Epithelial cell of proximal tubule (primary cell): ENCODE results near the gene ABCE1. TPM values are rescaled to one million over a fixed set of nuclear protein-coding genes. Genes with fewer than 3 reads are reported as not detected.

Source experiments
- DNase-seq: peaks from one replicate; pipeline ENCODE4 v3.0.0-alpha.2; 2011; ENCODE audit warnings: low read depth
- H3K4me3 ChIP-seq: 2 replicates; pipeline ENCODE4 v1.5.1; 2011; ENCODE audit warnings: low read depth, mild to moderate bottlenecking, low read length
- CTCF ChIP-seq: conservative IDR thresholded peaks from 2 replicates; pipeline ENCODE4 v1.5.1; 2012; ENCODE audit warnings: low read depth, mild to moderate bottlenecking, low read length
- total RNA-seq: library from RNA; depleted of rRNA; stranded (reverse); fragments of >200 nt; gene quantifications from 2 replicates; pipeline ENCODE4 v1.2.3, GENCODE V29; 2015

ABCE1 gene
- total RNA-seq, 1 donor from 2014 or later: 105 TPM

- DNase-seq: no peak
- no peak overlapping the region for H3K4me3 ChIP-seq
Measured at GRCh38 chr4:145102619-145103018, 4.5 kb downstream of the ABCE1 start.

GRCh38 chr4:145103496-145103895, 5.4 kb downstream of the ABCE1 start:
- TF ChIP-seq CTCF: no peak
- DNase-seq: no peak
- H3K4me3 ChIP-seq: no peak overlapping the region

More at GRCh38 chr4:145102619-145103018, 4.5 kb downstream of the ABCE1 start:
- TF ChIP-seq CTCF: no peak

GRCh38 chr4:145107126-145107525, 9.0 kb downstream of the ABCE1 start:
- H3K4me3 ChIP-seq: no peak overlapping the region
- no peak for TF ChIP-seq CTCF
- DNase-seq: no peak

GRCh38 chr4:145108128-145108527, 10.0 kb downstream of the ABCE1 start:
- H3K4me3 ChIP-seq: no peak overlapping the region
- TF ChIP-seq CTCF: no peak
- no peak for DNase-seq

GRCh38 chr4:145125396-145125795, 27.3 kb downstream of the ABCE1 start:
- no peak for TF ChIP-seq CTCF
- no peak for DNase-seq
- no peak overlapping the region for H3K4me3 ChIP-seq

- no peak for TF ChIP-seq CTCF
- DNase-seq: no peak
- no peak overlapping the region for H3K4me3 ChIP-seq
Measured at GRCh38 chr4:145130130-145130529, 32.0 kb downstream of the ABCE1 start.

GRCh38 chr4:145130788-145131399, 32.8 kb downstream of the ABCE1 start:
- no peak for TF ChIP-seq CTCF
- H3K4me3 ChIP-seq: no peak overlapping the region
- no peak for DNase-seq
